KMS-11 (cell line): ENCODE data around the gene LILRA5.
"Not testable (repeated sequence)": the region's sequence is repeated elsewhere in the genome, so short reads cannot be mapped to it uniquely, and the experiment has no call there.

ENCODE experiments used
- H2AFZ ChIP-seq: fragments of 200-600 bp; sonication (generic); 2 replicates; pipeline ENCODE4 v1.6.1; 2016; ENCODE audit warnings: antibody characterized with exemption, mixed run types, low read depth
- H3K27ac ChIP-seq: fragments of 200-600 bp; sonication (generic); 2 replicates; pipeline ENCODE4 v1.6.1; 2016; ENCODE audit warnings: mild to moderate bottlenecking, mixed run types
- H3K27me3 ChIP-seq: fragments of 200-600 bp; sonication (generic); 2 replicates; pipeline ENCODE4 v1.6.1; 2017; ENCODE audit warnings: mild to moderate bottlenecking, low read depth, mixed run types, moderate library complexity; ENCODE audit not compliant: insufficient read depth
- H3K36me3 ChIP-seq: fragments of 200-600 bp; sonication (generic); 2 replicates; pipeline ENCODE4 v1.6.1; 2017; ENCODE audit warnings: mild to moderate bottlenecking, mixed run types; ENCODE audit not compliant: insufficient read depth
- H3K4me1 ChIP-seq: fragments of 200-600 bp; sonication (generic); 2 replicates; pipeline ENCODE4 v1.6.1; 2016; ENCODE audit warnings: mild to moderate bottlenecking, low read depth, mixed run types; ENCODE audit not compliant: poor library complexity, severe bottlenecking
- H3K4me2 ChIP-seq: fragments of 200-600 bp; sonication (generic); 2 replicates; pipeline ENCODE4 v1.7.0; 2016; ENCODE audit warnings: mild to moderate bottlenecking, mixed run types
- H3K4me3 ChIP-seq: fragments of 200-600 bp; sonication (generic); IDR thresholded peaks from 2 replicates; pipeline ENCODE4 v1.6.1; 2017; ENCODE audit warnings: low read depth, low read length, mixed read lengths; ENCODE audit not compliant: insufficient read depth
- H3K79me2 ChIP-seq: fragments of 200-600 bp; sonication (generic); 2 replicates; pipeline ENCODE4 v1.6.1; 2016; ENCODE audit warnings: low read depth, mixed run types; ENCODE audit not compliant: insufficient read depth
- H3K9ac ChIP-seq: fragments of 200-600 bp; sonication (generic); 2 replicates; pipeline ENCODE4 v1.6.1; 2016; ENCODE audit warnings: mild to moderate bottlenecking, mixed run types
- H4K20me1 ChIP-seq: fragments of 200-600 bp; sonication (generic); 2 replicates; pipeline ENCODE4 v1.6.1; 2016; ENCODE audit warnings: mild to moderate bottlenecking, mixed run types; ENCODE audit not compliant: insufficient read depth
- TF ChIP-seq, protein P1 (sequence below): fragments of 200-600 bp; sonication (generic); conservative IDR thresholded peaks from 2 replicates; pipeline ENCODE4 v1.6.1; 2017; ENCODE audit warnings: low read depth, mild to moderate bottlenecking, antibody characterized with exemption, low read length, moderate library complexity, mixed read lengths

LILRA5 gene

DNA sequence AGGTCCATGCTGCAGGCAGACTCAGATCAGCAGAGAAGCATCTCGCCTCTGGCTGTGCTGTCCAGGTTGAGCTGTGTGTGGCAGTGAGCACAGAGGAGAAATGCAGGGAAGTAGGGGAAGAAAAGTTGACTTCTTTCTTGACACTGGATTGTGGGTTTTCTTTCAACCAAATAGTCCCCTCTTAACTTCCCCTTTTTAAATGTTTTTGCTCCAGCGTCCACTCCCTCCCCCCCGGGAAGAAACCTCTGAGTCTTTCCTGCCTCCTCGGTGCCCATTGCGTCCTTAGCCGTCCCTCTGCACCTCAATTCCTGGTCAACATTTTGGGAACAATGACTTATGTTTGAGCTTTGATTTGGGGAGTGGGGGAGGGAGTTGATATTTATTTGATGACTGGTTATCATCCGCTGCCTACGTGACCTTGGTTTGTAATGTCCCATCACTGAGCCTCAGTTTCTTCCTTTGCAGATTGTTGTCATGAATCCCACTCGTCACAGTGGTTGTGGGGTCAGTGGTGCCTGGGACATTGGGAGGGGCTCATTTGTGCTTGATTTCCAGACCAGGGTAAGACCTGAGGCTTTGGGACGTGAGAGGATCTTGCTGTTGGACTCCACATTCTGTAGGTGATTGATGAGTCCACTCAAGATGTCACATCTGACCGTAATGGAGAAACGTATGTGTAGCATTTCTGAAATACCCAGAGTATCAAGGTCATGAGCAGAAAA, 31.8 kb downstream of the LILRA5 start, which contains the start of gene LILRB2:
Gene LILRB2 (minus strand): TSS at position 104 of the 722 bp plus-strand sequence. CDS start 614 bp downstream, outside the sequence.
- TF ChIP-seq, protein P1, sequence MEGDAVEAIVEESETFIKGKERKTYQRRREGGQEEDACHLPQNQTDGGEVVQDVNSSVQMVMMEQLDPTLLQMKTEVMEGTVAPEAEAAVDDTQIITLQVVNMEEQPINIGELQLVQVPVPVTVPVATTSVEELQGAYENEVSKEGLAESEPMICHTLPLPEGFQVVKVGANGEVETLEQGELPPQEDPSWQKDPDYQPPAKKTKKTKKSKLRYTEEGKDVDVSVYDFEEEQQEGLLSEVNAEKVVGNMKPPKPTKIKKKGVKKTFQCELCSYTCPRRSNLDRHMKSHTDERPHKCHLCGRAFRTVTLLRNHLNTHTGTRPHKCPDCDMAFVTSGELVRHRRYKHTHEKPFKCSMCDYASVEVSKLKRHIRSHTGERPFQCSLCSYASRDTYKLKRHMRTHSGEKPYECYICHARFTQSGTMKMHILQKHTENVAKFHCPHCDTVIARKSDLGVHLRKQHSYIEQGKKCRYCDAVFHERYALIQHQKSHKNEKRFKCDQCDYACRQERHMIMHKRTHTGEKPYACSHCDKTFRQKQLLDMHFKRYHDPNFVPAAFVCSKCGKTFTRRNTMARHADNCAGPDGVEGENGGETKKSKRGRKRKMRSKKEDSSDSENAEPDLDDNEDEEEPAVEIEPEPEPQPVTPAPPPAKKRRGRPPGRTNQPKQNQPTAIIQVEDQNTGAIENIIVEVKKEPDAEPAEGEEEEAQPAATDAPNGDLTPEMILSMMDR = no peak
- H3K27ac ChIP-seq = no peak within 1 kb of the TSS

DNA sequence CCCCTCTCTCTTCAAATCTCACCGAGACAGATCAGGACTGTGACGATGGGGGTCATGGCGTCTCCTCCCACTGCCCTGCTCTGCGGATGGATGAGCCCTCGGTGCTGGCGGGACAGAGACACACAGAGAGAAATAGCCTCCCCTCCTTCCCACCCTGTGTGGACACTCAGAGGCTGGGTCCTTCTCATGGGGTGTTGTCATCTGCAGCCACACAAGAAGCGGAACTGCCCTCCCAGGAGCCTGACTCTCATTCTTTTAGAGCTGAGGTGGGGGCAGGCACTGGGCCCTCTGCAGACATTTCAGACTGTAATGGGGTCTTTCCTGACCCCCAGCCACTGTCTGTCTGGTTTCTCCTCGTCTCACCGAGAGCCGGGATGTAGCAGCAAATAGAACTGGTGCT, 32.5 kb downstream of the LILRA5 start:
- H3K27me3 ChIP-seq = peaks cover 16% of the 10 kb centered on the region; the same call in 1 of the 2 replicates
- H4K20me1 ChIP-seq, H3K4me2 ChIP-seq, H3K79me2 ChIP-seq, H3K4me1 ChIP-seq, H3K36me3 ChIP-seq, H3K27ac ChIP-seq, H3K4me3 ChIP-seq, H3K9ac ChIP-seq, H2AFZ ChIP-seq: not testable (repeated sequence)

More for the DNA sequence above, 31.8 kb downstream of the LILRA5 start, which contains the start of gene LILRB2:
- H3K4me1 ChIP-seq = no peaks in the 10 kb centered on the region
- no peak within 1 kb of the TSS for H3K9ac ChIP-seq
- H4K20me1 ChIP-seq = no peaks in the 10 kb centered on the region
- H3K4me2 ChIP-seq = no peak within 1 kb of the TSS
- H3K79me2 ChIP-seq = no peaks in the 10 kb centered on the region
- no peak within 1 kb of the TSS for H3K4me3 ChIP-seq
- H3K27me3 ChIP-seq = peaks cover 16% of the 10 kb centered on the region; the same call in 1 of the 2 replicates
- no peak within 1 kb of the TSS for H2AFZ ChIP-seq
- no peaks in the 10 kb centered on the region for H3K36me3 ChIP-seq

DNA sequence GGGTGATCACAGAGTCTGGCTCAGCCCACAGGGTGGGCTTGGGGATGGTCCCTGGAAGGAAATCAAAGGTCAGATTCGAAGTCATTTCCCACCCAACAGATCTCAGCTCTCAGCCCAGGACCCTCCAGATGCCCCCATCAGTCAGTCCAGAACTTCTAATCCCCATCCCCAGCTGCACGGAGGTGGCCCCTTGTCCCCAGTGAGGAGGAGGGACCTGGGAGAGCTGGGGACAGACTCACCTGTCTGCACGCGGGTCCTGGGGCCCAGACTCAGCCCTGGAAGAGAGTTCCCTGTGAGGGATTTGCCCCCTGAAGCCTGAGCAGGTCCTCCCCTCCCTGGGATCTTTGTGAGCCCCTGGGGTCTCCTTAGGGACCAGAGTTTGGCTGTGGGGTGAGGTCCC, 32.9 kb downstream of the LILRA5 start:
- H3K4me1 ChIP-seq, H3K36me3 ChIP-seq, H3K9ac ChIP-seq, H3K27ac ChIP-seq, H3K79me2 ChIP-seq, H4K20me1 ChIP-seq, H2AFZ ChIP-seq, H3K4me3 ChIP-seq, H3K4me2 ChIP-seq: not testable (repeated sequence)
- peaks cover 16% of the 10 kb centered on the region; the same call in 1 of the 2 replicates for H3K27me3 ChIP-seq

DNA sequence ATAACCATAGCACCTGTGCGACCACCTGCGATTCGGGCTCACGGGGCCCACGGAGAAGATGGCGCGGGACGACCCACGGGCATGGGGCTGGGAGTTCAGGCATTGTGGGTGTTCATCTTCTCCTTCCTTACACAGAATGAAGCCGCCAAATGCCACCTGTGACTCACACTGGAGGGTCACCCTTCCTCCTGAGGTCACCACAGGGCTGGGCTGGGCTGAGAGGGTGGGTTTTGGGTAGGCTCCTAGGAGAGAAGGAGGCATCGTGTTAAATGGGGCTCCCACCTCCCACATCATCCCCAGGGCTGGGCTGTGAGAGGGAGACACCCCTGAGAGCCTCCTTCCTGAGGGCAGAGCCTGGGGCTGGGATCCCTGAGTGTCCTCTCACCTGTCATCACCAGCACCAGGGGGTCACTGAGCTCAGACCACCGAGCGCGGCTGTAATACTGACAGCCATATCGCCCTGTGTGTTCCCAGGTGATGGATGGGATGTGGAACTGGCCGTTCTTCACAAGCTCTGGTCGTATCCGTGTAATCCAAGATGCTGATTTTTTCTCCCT, 33.5 kb downstream of the LILRA5 start:
- H4K20me1 ChIP-seq = no peaks in the 10 kb centered on the region
- no peaks in the 10 kb centered on the region for H3K36me3 ChIP-seq
- no peak overlapping the region for H3K4me2 ChIP-seq
- no peak overlapping the region for H3K9ac ChIP-seq
- peaks cover 11% of the 10 kb centered on the region; the same call in 1 of the 2 replicates for H3K27me3 ChIP-seq
- no peak overlapping the region for H3K27ac ChIP-seq
- H3K4me1 ChIP-seq = no peaks in the 10 kb centered on the region
- H3K4me3 ChIP-seq = no peak overlapping the region
- no peaks in the 10 kb centered on the region for H3K79me2 ChIP-seq
- H2AFZ ChIP-seq = no peak overlapping the region
- TF ChIP-seq, protein P1 = no peak

DNA sequence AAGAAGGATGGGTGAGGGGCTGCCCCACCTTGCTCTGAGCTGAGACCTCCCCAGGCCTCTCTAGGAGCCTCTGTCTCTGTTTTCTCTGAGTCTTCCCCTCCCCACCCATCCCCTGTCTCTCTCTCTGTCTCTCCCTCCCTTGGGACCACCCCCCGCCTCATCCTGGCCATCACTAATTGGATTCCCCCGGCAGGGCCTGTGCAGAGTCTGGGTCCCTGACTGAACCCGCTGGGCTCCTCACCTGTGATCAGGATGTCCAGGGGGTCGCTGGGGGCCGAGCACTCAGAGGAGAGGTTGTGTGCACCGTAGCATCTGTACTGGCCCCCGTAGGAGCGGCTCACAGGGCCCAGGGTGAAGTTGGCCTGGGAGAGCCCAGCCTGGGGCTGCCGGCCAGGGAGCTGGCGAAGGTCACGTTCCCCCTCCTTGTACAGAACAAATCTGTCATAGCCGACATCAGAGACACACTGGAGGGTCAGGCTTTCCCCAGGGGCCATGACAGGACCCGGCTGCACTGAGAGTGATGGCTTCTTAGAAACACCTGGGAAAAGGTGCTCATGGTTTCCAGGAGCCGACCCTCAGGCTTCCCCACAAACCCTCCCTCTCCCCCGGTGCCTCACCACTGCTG, 34.3 kb downstream of the LILRA5 start:
- not testable (repeated sequence) for H3K4me2 ChIP-seq, H3K79me2 ChIP-seq, H4K20me1 ChIP-seq, H3K9ac ChIP-seq, H3K4me3 ChIP-seq, H3K36me3 ChIP-seq, H3K4me1 ChIP-seq, H3K27ac ChIP-seq, H2AFZ ChIP-seq
- peaks cover 13% of the 10 kb centered on the region; the same call in 1 of the 2 replicates for H3K27me3 ChIP-seq

DNA sequence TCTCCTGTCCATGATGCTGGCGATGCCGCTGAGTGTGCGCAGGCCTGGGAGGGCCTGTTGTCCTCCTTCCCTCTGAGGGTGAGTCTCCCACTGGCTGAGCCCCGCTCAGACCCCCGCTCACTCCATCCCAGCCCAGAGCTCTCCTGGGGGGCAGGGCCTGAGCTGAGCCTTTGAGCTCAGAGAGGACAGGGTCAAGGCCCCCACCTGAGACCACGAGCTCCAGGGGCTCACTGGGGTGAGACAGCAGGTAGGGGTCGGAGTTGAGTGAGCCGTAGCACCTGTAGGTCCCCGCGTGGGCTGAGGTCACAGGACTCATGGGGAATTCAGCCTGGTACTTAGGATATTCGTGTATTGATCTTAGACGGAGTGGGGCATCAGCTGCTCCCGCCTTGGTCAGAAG, 34.9 kb downstream of the LILRA5 start:
- not testable (repeated sequence) for H3K4me1 ChIP-seq, H3K36me3 ChIP-seq, H3K4me2 ChIP-seq, H3K9ac ChIP-seq, H2AFZ ChIP-seq, H3K27ac ChIP-seq, H3K79me2 ChIP-seq, H3K4me3 ChIP-seq, H4K20me1 ChIP-seq
- peaks cover 19% of the 10 kb centered on the region; the same call in 1 of the 2 replicates for H3K27me3 ChIP-seq

DNA sequence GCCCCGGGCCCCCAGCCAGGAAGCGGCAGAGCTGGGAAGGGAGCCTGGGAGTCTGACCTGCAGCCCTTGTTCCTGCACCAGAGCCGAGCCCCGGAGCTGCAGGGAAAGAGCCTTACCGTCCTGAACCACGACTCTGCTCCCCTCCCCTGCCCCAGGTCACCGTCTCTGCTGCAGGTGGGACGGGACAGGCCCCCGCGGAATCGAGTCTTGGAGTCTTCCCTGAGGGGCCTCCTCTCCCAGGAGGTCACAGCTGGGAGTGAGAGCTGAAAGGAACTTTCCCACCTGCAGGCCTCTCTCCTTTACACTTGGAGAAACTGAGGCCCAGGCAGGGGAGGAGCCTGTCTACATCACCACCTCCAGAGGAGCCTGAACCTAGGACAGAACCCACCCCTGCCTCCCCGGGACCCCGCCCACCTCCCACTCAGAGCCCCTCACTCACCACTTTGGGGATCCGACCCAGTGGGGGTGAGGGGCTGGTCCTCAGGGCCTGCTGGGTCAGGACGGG, 35.8 kb downstream of the LILRA5 start:
- not testable (repeated sequence) for H3K36me3 ChIP-seq, H3K4me2 ChIP-seq, H3K27ac ChIP-seq

More for the DNA sequence above, 35.8 kb downstream of the LILRA5 start:
- not testable (repeated sequence) for H2AFZ ChIP-seq, H3K79me2 ChIP-seq, H3K4me3 ChIP-seq, H3K4me1 ChIP-seq, H3K9ac ChIP-seq, H4K20me1 ChIP-seq
- peaks cover 23% of the 10 kb centered on the region; the same call in 1 of the 2 replicates for H3K27me3 ChIP-seq
